Lung (tissue), 12 donors: Measurements from ENCODE around the gene HYAL2. TPM values are rescaled to one million over a fixed set of nuclear protein-coding genes. Genes with fewer than 3 reads are reported as not detected.

ENCODE experiments used
- ATAC-seq: fragments of 200-7000 bp; cut with Tn5 transposase; one replicate; pipeline ENCODE4 v1.9.1; 2020; ENCODE audit warnings: moderate number of reproducible peaks; ENCODE audit not compliant: insufficient read depth, low FRiP score
- DNase-seq, 3 donors: peaks; one replicate each; pipeline ENCODE4 v3.0.0-alpha.2; 2013 to 2017
- H3K27ac ChIP-seq, 2 donors: one replicate each; pipeline ENCODE4 v1.5.1; 2013; ENCODE audit warnings: mild to moderate bottlenecking in 2 of 2, moderate library complexity in 2 of 2, control low read depth in 1 of 2, inconsistent platforms in 1 of 2, low read depth in 1 of 2, low read length in 1 of 2
- H3K27me3 ChIP-seq, 3 donors: one replicate each; pipeline ENCODE4 v1.5.1; 2013; ENCODE audit warnings: low read length in 2 of 3; ENCODE audit not compliant: control insufficient read depth in 3 of 3, insufficient read depth in 3 of 3
- H3K36me3 ChIP-seq, 4 donors: one replicate each; pipeline ENCODE4 v1.5.1; 2013; ENCODE audit warnings: low read length in 4 of 4, mild to moderate bottlenecking in 1 of 4, moderate library complexity in 1 of 4; ENCODE audit not compliant: control insufficient read depth in 4 of 4, insufficient read depth in 4 of 4
- H3K4me1 ChIP-seq, 5 donors: one replicate each; pipeline ENCODE4 v1.5.1; 2013; ENCODE audit warnings: low read length in 5 of 5, mild to moderate bottlenecking in 2 of 5, moderate library complexity in 1 of 5; ENCODE audit not compliant: control insufficient read depth in 5 of 5, insufficient read depth in 5 of 5
- H3K4me3 ChIP-seq: one replicate; pipeline ENCODE4 v1.5.1; 2013; ENCODE audit warnings: mild to moderate bottlenecking, control low read depth, moderate library complexity
- H3K9ac ChIP-seq, 2 donors: one replicate each; pipeline ENCODE4 v1.5.1; 2013; ENCODE audit warnings: low read length in 2 of 2, control low read depth in 1 of 2; ENCODE audit not compliant: insufficient read depth in 1 of 2
- H3K9me3 ChIP-seq, 4 donors: one replicate each; pipeline ENCODE4 v1.5.1; 2013; ENCODE audit warnings: low read length in 3 of 4, mild to moderate bottlenecking in 1 of 4, moderate library complexity in 1 of 4; ENCODE audit not compliant: control insufficient read depth in 4 of 4, insufficient read depth in 3 of 4
- CTCF ChIP-seq: IDR thresholded peaks from 2 replicates; pipeline ENCODE4 v1.5.1; 2012; ENCODE audit warnings: mild to moderate bottlenecking; ENCODE audit errors: control extremely low read depth, extremely low read depth
- WGBS, 2 donors: extraction: QIAGEN DNeasy Blood & Tissue Kit; methylation state at CpG; one replicate each; pipeline ENCODE4 v1.1.7; 2013; 5-methylcytosine and 5-hydroxymethylcytosine counted together
- polyA plus RNA-seq, 2 donors: library from polyadenylated mRNA; stranded (reverse); fragments of 200-250 nt; gene quantifications; one replicate each; pipeline ENCODE4 v1.2.1, GENCODE V29; 2013
- total RNA-seq, 2 donors: library from RNA; depleted of rRNA in 1 of 2; stranded (reverse); fragments of >200 nt in 1 of 2; gene quantifications; one replicate each; pipeline ENCODE4 v1.2.1, GENCODE V29; 2014 to 2021
- donor health status: control.
- donor health status: control.
- donor health status: Bipolar disorder and iron deficiency.
- donor health status: healthy.
- donor health status: DM: yes; HTN: yes; CAD: no.

The HYAL2 gene
- total and polyA plus RNA-seq, 4 donors = 94.3 to 218 (median 201) TPM

- no peaks in the 10 kb centered on the region for H3K9me3 ChIP-seq
- no peaks in the 10 kb centered on the region for H3K27me3 ChIP-seq
- H3K9ac ChIP-seq = no peak overlapping the region
- H3K4me3 ChIP-seq = no peak overlapping the region
- H3K4me1 ChIP-seq = peaks cover 0 to 14% (median 0%) of the 10 kb centered on the region in 5 donors
- H3K36me3 ChIP-seq = peaks cover 0 to 6% (median 0%) of the 10 kb centered on the region in 4 donors
- TF ChIP-seq CTCF = no peak
- DNase-seq (no peak), ATAC-seq (no peak)
- H3K27ac ChIP-seq = no peak overlapping the region
- WGBS, 2 donors = 76 to 85% methylated on average over 9 of the region's 9 CpGs
Measured at GRCh38 chr3:50369012-50369670, 46.6 kb upstream of the HYAL2 start.

GRCh38 chr3:50365842-50366220 lies 43.3 kb upstream of the HYAL2 start:
- no peak for TF ChIP-seq CTCF
- no peak overlapping the region for H3K4me3 ChIP-seq
- no peaks in the 10 kb centered on the region for H3K9me3 ChIP-seq
- no peaks in the 10 kb centered on the region for H3K27me3 ChIP-seq
- ATAC-seq (no peak), DNase-seq (no peak)
- peaks cover 0 to 6% (median 0%) of the 10 kb centered on the region in 4 donors for H3K36me3 ChIP-seq
- H3K4me1 ChIP-seq = peaks cover 0 to 9% (median 0%) of the 10 kb centered on the region in 5 donors
- H3K27ac ChIP-seq = no peak overlapping the region
- no peak overlapping the region for H3K9ac ChIP-seq
- WGBS, 2 donors = 78 to 80% methylated on average over 5 of the region's 5 CpGs

GRCh38 chr3:50365080-50365841 lies 42.7 kb upstream of the HYAL2 start:
- Histone ChIP-seq H3K4me1 (peaks cover 0 to 9% (median 0%) of the 10 kb centered on the region in 5 donors), H3K27me3 (no peaks in the 10 kb centered on the region), H3K36me3 (peaks cover 0 to 6% (median 0%) of the 10 kb centered on the region in 4 donors), H3K9ac (peak overlapping the region in 1 of 2 donors; percentile 63), H3K27ac (no peak overlapping the region), H3K4me3 (no peak overlapping the region), H3K9me3 (no peaks in the 10 kb centered on the region)
- TF ChIP-seq CTCF = no peak
- ATAC-seq (peak; percentile 82), DNase-seq (peak; percentile 72 to 87 (median 83))
- WGBS, 2 donors = 8 to 24% methylated on average over 41 to 53 of the region's 53 CpGs
